ENCODE measurements around the gene CCDC9B. TPM values are rescaled to one million over a fixed set of nuclear protein-coding genes. Genes with fewer than 3 reads are reported as not detected.

CCDC9B gene
- total RNA-seq = 4.1 and 28.8 TPM in 2 replicates

GRCh38 chr15:40340740-40341400 lies at the start of gene CCDC9B:
Gene CCDC9B (minus strand): TSS chr15:40340939. CDS start chr15:40340819, 120 bp downstream.

DNA sequence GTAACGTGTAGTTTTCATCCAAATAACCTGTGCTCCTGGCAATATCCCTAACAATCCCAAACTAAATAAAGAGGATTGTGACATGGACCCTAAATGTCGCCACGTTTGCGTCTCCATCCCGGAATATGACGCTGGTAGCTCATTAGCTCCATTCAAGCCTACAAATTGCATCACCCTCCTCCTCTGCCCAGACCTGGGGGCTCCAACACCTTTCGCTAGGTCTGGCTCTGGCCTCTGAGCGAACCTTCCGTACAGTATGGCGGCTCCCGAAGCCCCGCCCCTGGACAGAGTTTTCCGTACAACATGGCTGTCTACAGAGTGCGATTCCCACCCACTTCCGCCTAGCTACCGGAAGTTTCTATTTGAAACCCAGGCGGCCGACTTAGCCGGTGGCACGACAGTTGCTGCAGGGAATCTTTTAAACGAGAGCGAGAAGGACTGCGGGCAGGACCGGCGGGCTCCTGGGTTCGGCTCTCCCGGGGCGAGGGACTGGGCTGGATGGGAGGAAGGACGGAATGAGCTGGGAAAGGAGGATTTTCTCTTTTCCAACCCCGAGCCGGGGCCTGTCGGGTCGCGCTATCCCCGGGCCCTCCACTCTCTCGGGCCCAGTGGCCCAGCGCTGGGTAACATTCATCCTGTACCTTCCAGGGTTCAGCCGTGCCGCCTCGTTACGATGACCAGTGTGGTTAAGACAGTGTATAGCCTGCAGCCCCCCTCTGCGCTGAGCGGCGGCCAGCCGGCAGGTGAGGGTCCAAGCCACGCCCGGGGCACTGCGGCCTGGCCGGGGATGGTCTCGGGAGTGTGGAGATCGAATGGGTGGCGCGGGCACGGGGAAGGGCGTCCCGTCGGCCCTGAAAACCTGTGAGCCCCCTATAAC lies 42.1 kb upstream of the CCDC9B start, which contains the start of gene KNSTRN:
Gene KNSTRN, plus strand, starts transcription at position 142 of the 877 bp plus-strand sequence. Its CDS starts 115 bp downstream, at position 257.

DNA sequence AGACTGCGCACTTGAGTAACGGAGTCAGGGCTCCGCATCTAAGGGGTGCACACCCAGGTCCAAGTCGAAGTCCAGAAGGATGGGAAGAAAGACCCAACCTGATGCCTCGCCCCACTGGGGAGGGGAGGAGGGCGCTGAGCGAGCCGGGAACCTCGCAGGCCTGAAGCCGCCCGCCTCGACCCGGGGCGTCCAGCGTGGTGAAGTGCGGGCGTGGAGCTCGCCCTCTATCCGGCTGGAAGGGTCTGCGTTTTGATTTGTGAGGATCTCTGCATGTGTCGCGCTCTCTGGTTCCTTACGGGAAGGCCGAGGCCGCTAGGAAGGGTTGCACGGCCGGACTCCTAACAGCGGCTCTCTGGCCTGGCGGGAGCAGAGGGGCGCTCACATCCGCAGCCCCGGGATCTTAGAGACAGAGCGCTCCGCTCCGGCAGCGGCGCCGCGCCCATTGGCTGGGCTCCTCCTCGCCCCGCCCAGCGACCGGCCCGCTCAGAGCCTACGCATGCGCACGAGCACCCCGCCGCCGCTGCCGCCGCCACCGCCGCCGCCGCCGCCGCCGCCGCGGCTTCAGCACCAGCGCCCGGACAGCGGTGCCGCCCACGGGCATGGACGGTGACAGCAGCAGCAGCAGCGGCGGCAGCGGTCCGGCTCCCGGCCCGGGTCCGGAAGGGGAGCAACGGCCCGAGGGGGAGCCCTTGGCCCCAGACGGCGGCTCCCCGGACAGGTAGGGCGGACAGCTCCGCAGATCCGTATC lies 17.2 kb upstream of the CCDC9B start, which contains the start of gene DISP2:
Gene DISP2, plus strand, starts transcription at position 497 of the 748 bp plus-strand sequence. Its CDS starts 103 bp downstream, at position 600.

GRCh38 chr15:40323239-40323952 lies 17.3 kb downstream of the CCDC9B start, which contains the start of gene INAFM2:
Gene INAFM2 (plus strand): TSS chr15:40323692. CDS start chr15:40324056, 364 bp downstream.

DNA sequence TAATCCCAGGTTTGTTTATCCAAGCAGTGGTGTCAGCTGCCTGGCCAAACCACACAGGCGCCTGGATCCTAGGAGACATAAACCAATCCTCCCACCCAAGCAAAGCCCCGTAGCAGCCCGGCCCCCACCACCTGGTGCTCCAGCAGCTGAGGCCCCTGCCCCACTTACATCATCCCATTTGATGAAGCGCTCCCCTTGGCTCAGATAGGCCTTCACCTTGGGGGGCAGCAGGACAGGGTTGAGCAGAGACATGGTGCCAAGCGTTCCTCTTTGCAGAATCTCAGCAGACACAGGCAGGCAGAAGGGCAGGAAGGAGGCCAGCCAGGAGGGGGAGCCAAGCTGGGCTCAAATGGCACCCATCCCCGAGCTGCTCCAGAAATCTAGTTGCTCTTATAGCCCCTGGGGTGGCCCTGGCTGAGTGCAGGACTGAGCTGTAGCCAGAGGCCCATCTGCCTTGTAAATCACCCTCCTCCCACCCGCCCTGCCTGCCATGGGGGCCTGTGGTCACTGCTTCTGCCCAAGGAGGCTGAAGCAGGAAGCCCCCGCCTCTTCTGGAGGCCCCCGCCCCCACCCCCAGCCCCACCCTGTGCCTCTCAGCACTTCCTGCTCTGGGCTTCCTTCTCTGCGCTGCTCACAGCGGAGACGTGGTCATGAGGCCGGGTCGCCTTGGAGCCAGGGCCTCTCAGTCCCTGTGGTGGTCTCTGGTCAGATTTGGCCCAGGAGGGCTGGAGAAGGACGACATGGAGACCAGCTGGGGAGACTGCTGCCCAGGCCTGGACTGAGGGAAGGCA lies 33.1 kb downstream of the CCDC9B start, which contains the start of gene PLCB2:
Gene PLCB2, minus strand, starts transcription at position 515 of the 791 bp plus-strand sequence. Its CDS starts 263 bp downstream, at position 252.

GRCh38 chr15:40282869-40283614 lies 57.7 kb downstream of the CCDC9B start, which contains the start of gene ANKRD63:
Gene ANKRD63 (minus strand): TSS chr15:40283064. CDS start chr15:40282586, 478 bp downstream.

Other genes starting within 250 kb of the CCDC9B start
- 0.78 and 1.0 TPM in 2 replicates for gene BMF, start 232.1 kb downstream of the CCDC9B start, total RNA-seq
- gene BUB1B, start 179.9 kb downstream of the CCDC9B start, total RNA-seq = 20.2 and 20.3 TPM in 2 replicates
- gene PAK6, start 101.9 kb downstream of the CCDC9B start, total RNA-seq = 36.9 and 39.2 TPM in 2 replicates
- not detected in 2 replicates for gene ANKRD63, start 57.9 kb downstream of the CCDC9B start, total RNA-seq
- gene PLCB2, start 33.0 kb downstream of the CCDC9B start, total RNA-seq = 0.28 and 1.4 TPM in 2 replicates
- 12.5 and 16.4 TPM in 2 replicates for gene INAFM2, start 17.2 kb downstream of the CCDC9B start, total RNA-seq
- not detected in 2 replicates for gene PHGR1, start 10.1 kb upstream of the CCDC9B start, total RNA-seq
- under 0.01 and 0.14 TPM in 2 replicates for gene DISP2, start 17.3 kb upstream of the CCDC9B start, total RNA-seq
- 29.9 and 39.5 TPM in 2 replicates for gene KNSTRN, start 41.8 kb upstream of the CCDC9B start, total RNA-seq
- gene IVD, start 64.9 kb upstream of the CCDC9B start, total RNA-seq = 16.2 and 28.3 TPM in 2 replicates
- 11.1 and 14.5 TPM in 2 replicates for gene BAHD1, start 100.0 kb upstream of the CCDC9B start, total RNA-seq
- gene CHST14, start 130.0 kb upstream of the CCDC9B start, total RNA-seq = 8.9 and 9.5 TPM in 2 replicates
- 8.0 and 17.8 TPM in 2 replicates for gene CCDC32, start 224.1 kb upstream of the CCDC9B start, total RNA-seq
- gene RPUSD2, start 228.4 kb upstream of the CCDC9B start, total RNA-seq = 13.7 and 16.2 TPM in 2 replicates